Activated CD4-positive, alpha-beta T cell treated with anti-CD3 and anti-CD28 coated beads, Interleukin-2, Interleukin-4, amounts not matched to agents 100 ng/mL and 50 ng/mL, durations not matched to agents 16 hours and 8 hours (primary cell): ENCODE data around the gene PIN1.

Source experiments
- DNase-seq: peaks from one replicate; pipeline ENCODE4 v3.0.0-alpha.2; 2020; ENCODE audit warnings: low spot score

The PIN1 gene

GRCh38 chr19:9891609-9892373 is 56.7 kb downstream of the PIN1 start:
- DNase-seq: no peak
